NCI-H187 (cell line): Measurements from ENCODE around the gene CLEC10A.
A peak's percentile ranks its signal among the peaks of the same experiment; 100 is the strongest.

Experiments
- DNase-seq, 2 experiments: peaks; one replicate each; lab custom pipeline; 2025; lab: John Stamatoyannopoulos, UW

Gene CLEC10A

DNA sequence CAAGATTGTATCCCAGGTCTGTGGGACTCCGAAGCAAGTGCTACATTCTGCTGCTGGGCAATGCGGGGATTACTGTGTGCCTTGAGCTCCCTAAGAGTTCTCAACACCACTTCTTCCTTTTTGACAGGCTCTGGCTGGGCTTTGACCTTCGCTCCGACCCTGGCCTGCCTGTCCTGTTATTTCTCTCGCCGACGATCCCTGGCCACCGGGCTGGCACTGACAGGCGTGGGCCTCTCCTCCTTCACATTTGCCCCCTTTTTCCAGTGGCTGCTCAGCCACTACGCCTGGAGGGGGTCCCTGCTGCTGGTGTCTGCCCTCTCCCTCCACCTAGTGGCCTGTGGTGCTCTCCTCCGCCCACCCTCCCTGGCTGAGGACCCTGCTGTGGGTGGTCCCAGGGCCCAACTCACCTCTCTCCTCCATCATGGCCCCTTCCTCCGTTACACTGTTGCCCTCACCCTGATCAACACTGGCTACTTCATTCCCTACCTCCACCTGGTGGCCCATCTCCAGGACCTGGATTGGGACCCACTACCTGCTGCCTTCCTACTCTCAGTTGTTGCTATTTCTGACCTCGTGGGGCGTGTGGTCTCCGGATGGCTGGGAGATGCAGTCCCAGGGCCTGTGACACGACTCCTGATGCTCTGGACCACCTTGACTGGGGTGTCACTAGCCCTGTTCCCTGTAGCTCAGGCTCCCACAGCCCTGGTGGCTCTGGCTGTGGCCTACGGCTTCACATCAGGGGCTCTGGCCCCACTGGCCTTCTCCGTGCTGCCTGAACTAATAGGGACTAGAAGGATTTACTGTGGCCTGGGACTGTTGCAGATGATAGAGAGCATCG lies 41.8 kb downstream of the CLEC10A start:
- DNase-seq: no peak

DNA sequence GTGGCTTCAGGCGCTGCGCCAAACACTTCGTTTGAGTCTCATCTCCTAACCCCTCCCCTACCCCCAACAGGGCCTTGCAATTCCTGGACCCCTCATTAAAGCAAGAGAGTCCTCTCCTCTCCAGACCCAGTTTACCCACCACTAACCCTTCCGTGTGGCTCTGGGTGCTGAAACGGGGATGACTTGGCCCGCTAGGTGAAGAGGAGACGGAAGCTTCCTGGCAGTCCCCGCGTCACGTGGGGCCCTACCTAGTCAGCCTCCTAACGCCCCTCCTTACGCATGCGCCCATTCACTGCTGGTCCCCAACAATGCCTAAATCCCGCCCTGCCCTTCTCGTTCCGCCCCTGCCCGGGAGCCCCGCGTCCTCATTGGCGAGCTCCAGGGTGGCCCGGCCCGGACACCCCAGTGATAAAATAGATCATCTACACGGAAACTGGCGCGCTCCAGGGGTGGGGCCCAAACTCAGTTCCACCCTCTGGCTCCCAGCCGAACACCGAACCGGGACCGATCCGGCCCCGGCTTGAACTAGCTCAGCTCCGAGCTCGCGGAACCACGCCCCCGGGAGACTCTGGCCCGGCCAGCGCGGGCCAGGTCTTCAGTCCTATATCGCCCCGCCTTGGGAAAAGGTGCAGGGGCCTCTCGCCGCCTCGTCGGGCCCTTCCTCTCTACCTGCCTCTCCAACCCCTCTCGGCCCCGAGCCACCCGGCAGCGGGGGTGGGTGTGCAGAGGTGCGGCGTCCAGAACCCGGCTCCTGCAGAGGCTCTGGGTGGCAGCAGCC lies 44.3 kb downstream of the CLEC10A start, which contains the start of gene SLC16A13:
Gene SLC16A13 (plus strand): TSS at position 425 of the 778 bp plus-strand sequence. CDS start 368 bp downstream, outside the sequence.
- DNase-seq: peak; percentile 81 to 91

DNA sequence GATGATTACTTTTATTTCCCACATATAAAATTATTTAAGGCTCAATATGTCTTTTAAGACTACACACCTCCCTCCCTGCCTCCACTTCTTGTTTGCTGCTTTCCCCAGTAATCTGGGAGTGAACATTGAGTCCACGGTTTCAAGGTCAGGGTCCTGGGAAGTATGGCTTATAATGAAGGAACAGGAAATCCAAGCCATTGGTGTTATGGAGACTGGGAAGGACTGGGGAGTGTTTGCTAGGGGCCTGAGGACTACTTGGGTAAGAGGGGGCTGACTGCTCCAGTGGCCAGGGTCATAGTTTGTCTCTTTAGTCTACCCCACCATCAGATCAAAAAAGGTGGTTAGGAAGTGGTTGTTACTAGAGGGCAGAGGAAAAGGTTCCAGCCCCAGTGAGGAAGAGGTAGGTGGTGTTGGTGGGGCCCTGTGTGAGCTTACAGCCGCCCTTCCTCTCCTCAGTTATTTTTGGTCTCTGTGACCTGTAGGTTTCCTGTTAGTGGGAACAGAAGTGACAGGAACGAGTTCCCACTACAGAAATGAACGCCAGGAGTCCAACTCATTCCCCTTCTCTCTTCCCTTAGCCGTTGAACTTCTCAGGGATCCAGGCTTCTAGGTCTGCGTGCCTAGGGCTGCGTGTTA lies 45.0 kb downstream of the CLEC10A start:
- no peak for DNase-seq

DNA sequence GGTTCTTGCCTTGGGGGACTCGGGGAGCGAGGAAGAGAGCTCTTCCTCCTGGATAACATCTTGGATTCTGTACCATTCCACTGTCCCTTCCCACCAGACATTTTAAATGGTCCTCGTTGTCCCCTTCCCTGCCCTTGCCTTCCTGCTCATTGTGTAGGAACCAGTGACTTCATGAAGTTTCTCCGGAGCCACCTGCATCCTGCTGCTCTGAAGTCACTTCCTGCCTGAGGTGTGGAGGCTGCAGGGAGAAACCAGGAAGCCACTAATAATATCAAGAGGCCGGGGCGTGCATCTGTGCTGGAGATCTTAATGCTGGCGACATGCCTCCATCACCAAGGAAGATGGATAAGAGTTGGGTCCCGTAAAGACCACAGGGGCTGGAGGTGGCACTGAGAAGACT lies 50.4 kb downstream of the CLEC10A start:
- DNase-seq: no peak

DNA sequence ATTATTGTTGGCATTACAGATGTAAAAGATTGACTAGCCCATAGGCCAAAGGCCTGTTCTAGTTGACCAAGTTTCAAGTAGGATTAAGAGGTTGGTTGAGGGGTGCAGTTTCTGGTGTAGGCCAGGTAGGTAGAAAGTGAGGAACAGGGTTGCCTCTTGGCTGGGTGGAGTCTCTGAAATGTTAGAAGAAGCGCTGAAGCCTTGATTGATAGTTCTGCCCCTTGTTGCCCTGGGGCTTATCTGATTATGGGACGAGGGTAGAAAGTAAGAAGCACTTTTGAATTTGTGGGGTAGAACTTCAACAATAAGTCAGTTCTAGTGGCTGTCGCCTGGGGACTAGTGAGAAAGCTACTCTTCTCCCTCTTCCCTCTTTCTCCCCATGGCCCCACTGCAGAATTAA lies 51.0 kb downstream of the CLEC10A start:
- DNase-seq: no peak

DNA sequence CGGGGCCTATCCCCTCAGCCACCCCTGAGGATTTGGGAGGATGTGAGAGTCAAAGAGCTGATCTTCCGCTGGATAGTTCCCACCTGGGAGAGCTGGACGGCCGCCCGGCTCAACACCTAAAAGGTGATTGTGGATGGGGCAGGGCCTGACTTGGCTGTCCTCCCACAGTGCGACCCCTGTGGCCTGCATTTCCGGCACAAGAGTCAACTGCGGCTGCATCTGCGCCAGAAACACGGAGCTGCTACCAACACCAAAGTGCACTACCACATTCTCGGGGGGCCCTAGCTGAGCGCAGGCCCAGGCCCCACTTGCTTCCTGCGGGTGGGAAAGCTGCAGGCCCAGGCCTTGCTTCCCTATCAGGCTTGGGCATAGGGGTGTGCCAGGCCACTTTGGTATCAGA lies 52.7 kb downstream of the CLEC10A start:
- DNase-seq: no peak

DNA sequence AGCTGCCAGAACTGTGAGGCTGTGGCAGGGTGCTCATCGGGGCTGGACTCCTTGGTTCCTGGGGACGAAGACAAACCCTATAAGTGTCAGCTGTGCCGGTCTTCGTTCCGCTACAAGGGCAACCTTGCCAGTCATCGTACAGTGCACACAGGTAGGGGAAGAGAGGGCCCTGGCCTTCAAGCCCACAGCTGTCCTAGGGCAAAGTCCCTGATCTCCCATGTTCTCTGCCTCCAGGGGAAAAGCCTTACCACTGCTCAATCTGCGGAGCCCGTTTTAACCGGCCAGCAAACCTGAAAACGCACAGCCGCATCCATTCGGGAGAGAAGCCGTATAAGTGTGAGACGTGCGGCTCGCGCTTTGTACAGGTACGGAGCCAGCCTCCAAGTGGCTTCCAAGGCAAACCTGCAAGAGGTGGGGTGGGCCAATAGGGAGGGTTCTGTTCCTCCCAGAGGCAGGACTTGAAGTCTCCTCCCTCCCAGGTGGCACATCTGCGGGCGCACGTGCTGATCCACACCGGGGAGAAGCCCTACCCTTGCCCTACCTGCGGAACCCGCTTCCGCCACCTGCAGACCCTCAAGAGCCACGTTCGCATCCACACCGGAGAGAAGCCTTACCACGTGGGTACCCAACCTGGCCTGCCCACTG lies 53.5 kb downstream of the CLEC10A start:
- no peak for DNase-seq

DNA sequence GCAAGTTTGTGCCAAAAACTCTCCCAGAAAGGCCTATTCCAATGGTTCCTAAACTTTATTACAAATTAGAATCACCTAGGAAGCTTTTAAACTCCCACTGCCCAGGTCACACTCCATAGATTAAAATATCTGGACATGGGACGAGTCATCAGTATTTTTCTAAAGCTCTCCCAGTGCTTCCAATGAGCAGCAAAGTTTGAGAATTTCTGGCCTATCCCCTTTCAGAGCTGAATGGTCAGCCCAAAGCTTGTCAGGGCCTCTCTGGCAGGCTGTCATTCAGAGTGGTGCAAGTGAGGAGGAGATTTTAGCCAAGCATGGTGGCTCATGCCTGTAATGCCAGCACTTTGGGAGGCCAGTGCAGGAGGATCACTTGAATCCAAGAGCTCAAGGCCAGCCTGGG lies 54.8 kb downstream of the CLEC10A start:
- no peak for DNase-seq
